ENCODE measurements around the gene FBXL14.

DNA sequence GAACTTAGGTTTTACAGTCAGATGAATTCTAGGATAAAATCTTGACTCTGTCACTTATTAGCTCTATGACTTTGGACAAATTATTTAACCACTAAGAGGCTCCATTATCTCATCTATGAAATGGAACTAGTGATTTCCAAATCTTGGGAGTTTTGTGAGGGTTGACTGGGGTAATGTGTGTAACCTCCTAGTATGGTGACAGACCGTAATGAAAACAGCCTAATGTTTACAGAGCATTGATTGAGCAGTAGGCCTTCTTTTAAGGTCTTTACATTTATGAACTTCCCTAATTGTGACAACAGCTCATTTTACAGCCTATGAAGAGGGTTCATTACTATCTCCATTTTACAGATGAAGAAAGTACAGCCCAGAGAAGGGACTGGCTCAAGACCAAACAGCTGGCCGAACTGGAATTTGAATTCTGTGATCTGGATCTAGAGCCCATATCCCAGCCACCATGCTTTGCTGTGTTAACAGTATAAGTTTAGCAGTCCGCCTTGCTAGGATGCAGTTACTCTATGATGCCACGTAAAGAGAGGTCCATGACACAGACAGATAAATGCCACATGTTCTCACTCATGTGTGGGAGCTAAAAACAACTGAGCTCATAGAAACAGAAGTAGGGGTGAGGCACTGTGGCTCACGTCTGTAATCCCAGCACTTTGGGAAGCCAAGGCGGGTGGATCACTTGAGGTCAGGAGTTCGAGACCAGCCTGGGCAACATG lies 9.1 kb upstream of the FBXL14 start:
- TF ChIP-seq, protein P1, sequence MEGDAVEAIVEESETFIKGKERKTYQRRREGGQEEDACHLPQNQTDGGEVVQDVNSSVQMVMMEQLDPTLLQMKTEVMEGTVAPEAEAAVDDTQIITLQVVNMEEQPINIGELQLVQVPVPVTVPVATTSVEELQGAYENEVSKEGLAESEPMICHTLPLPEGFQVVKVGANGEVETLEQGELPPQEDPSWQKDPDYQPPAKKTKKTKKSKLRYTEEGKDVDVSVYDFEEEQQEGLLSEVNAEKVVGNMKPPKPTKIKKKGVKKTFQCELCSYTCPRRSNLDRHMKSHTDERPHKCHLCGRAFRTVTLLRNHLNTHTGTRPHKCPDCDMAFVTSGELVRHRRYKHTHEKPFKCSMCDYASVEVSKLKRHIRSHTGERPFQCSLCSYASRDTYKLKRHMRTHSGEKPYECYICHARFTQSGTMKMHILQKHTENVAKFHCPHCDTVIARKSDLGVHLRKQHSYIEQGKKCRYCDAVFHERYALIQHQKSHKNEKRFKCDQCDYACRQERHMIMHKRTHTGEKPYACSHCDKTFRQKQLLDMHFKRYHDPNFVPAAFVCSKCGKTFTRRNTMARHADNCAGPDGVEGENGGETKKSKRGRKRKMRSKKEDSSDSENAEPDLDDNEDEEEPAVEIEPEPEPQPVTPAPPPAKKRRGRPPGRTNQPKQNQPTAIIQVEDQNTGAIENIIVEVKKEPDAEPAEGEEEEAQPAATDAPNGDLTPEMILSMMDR (conservative IDR thresholded peaks at IDR 0.05; ENCODE audit: low read depth, low read length) = no peak
- TF ChIP-seq EZH2 (IDR thresholded peaks at IDR 0.05; ENCODE audit: low read length, unreplicated experiment) (no peak), EZH2phosphoT487 (IDR thresholded peaks at IDR 0.05; ENCODE audit: borderline replicate concordance, low read length) (no peak)
